Measurements from ENCODE around the gene SLC22A23.

The SLC22A23 gene

GRCh38 chr6:3504354-3504753, 47.5 kb upstream of the SLC22A23 start:
- TF ChIP-seq YY1 (IDR thresholded peaks at IDR 0.05; ENCODE audit: low read depth) (no peak), CREB1 (IDR thresholded peaks at IDR 0.05; ENCODE audit: low read depth) (no peak), MAX (IDR thresholded peaks at IDR 0.05) (no peak), CEBPB (IDR thresholded peaks at IDR 0.05) (no peak), ZBTB7A (IDR thresholded peaks at IDR 0.05; ENCODE audit: low read depth) (no peak), TCF12 (IDR thresholded peaks at IDR 0.05; ENCODE audit: low read depth) (no peak), EP300 (IDR thresholded peaks at IDR 0.05; ENCODE audit: borderline replicate concordance) (no peak), REST (IDR thresholded peaks at IDR 0.05; ENCODE audit: low read depth) (no peak), RAD21 (IDR thresholded peaks at IDR 0.05; ENCODE audit: low read depth) (no peak), EGR1 (IDR thresholded peaks at IDR 0.05) (no peak), FOXM1 (IDR thresholded peaks at IDR 0.05; ENCODE audit: borderline replicate concordance, low read depth) (no peak), TAF1 (IDR thresholded peaks at IDR 0.05; ENCODE audit: low read depth) (no peak), NFIC (IDR thresholded peaks at IDR 0.05) (no peak), TEAD4 (IDR thresholded peaks at IDR 0.05) (no peak), USF1 (IDR thresholded peaks at IDR 0.05) (no peak)

- TF ChIP-seq EP300 (IDR thresholded peaks at IDR 0.05; ENCODE audit: borderline replicate concordance) = no peak
- no peak for TF ChIP-seq TEAD4 (IDR thresholded peaks at IDR 0.05)
- no peak for TF ChIP-seq RAD21 (IDR thresholded peaks at IDR 0.05; ENCODE audit: low read depth)
- TF ChIP-seq EGR1 (IDR thresholded peaks at IDR 0.05) = no peak
Observed at GRCh38 chr6:3501826-3502500, 45.1 kb upstream of the SLC22A23 start.

GRCh38 chr6:3500262-3501014, 43.6 kb upstream of the SLC22A23 start:
- no peak for TF ChIP-seq NFIC (IDR thresholded peaks at IDR 0.05)
- no peak for TF ChIP-seq YY1 (IDR thresholded peaks at IDR 0.05; ENCODE audit: low read depth)
- no peak for TF ChIP-seq MAX (IDR thresholded peaks at IDR 0.05)
- no peak for TF ChIP-seq EGR1 (IDR thresholded peaks at IDR 0.05)
- TF ChIP-seq TAF1 (IDR thresholded peaks at IDR 0.05; ENCODE audit: low read depth) = no peak
- TF ChIP-seq TCF12 (IDR thresholded peaks at IDR 0.05; ENCODE audit: low read depth) = no peak

GRCh38 chr6:3499603-3500002, 42.8 kb upstream of the SLC22A23 start:
- TF ChIP-seq YY1 (IDR thresholded peaks at IDR 0.05; ENCODE audit: low read depth) (no peak), FOXM1 (IDR thresholded peaks at IDR 0.05; ENCODE audit: borderline replicate concordance, low read depth) (no peak), EP300 (IDR thresholded peaks at IDR 0.05; ENCODE audit: borderline replicate concordance) (no peak), MAX (IDR thresholded peaks at IDR 0.05) (no peak), TEAD4 (IDR thresholded peaks at IDR 0.05) (no peak), RAD21 (IDR thresholded peaks at IDR 0.05; ENCODE audit: low read depth) (no peak), ZBTB7A (IDR thresholded peaks at IDR 0.05; ENCODE audit: low read depth) (no peak), EGR1 (IDR thresholded peaks at IDR 0.05) (no peak)

- TF ChIP-seq TAF1 (IDR thresholded peaks at IDR 0.05; ENCODE audit: low read depth) = no peak
- no peak for TF ChIP-seq EP300 (IDR thresholded peaks at IDR 0.05; ENCODE audit: borderline replicate concordance)
- TF ChIP-seq FOXM1 (IDR thresholded peaks at IDR 0.05; ENCODE audit: borderline replicate concordance, low read depth) = no peak
- no peak for TF ChIP-seq TEAD4 (IDR thresholded peaks at IDR 0.05)
- no peak for TF ChIP-seq CREB1 (IDR thresholded peaks at IDR 0.05; ENCODE audit: low read depth)
- no peak for TF ChIP-seq ZBTB7A (IDR thresholded peaks at IDR 0.05; ENCODE audit: low read depth)
- TF ChIP-seq NFIC (IDR thresholded peaks at IDR 0.05) = no peak
- no peak for TF ChIP-seq RAD21 (IDR thresholded peaks at IDR 0.05; ENCODE audit: low read depth)
- no peak for TF ChIP-seq MAX (IDR thresholded peaks at IDR 0.05)
- no peak for TF ChIP-seq REST (IDR thresholded peaks at IDR 0.05; ENCODE audit: low read depth)
- no peak for TF ChIP-seq EGR1 (IDR thresholded peaks at IDR 0.05)
- no peak for TF ChIP-seq USF1 (IDR thresholded peaks at IDR 0.05)
- no peak for TF ChIP-seq YY1 (IDR thresholded peaks at IDR 0.05; ENCODE audit: low read depth)
- TF ChIP-seq TCF12 (IDR thresholded peaks at IDR 0.05; ENCODE audit: low read depth) = no peak
- TF ChIP-seq CEBPB (IDR thresholded peaks at IDR 0.05) = no peak
Observed at GRCh38 chr6:3496395-3496794, 39.5 kb upstream of the SLC22A23 start.
